ENCODE results near the gene AMBP. TPM values are rescaled to one million over a fixed set of nuclear protein-coding genes. Genes with fewer than 3 reads are reported as not detected.

The AMBP gene
- total RNA-seq, 1 donor from 2014 or later: 1.0 TPM

- intact Hi-C loops (cut with DNase I): no loop called here
- no peaks in the 10 kb centered on the region for H3K9me3 ChIP-seq
These were observed 9.6 kb upstream of the AMBP start for GRCh38 chr9:114087721-114088120.

GRCh38 chr9:114086607-114087006, 8.5 kb upstream of the AMBP start:
- H3K27me3 ChIP-seq (ENCODE audit: low read depth): no peaks in the 10 kb centered on the region
- intact Hi-C loops (cut with DNase I): no loop called here
- H3K27ac ChIP-seq: no peak overlapping the region
- TF ChIP-seq CTCF (IDR thresholded peaks at IDR 0.05): no peak
- H3K4me1 ChIP-seq: peaks cover 13% of the 10 kb centered on the region
- ATAC-seq (no peak), DNase-seq (no peak)
- H3K36me3 ChIP-seq: no peaks in the 10 kb centered on the region
- no peak overlapping the region for H3K4me3 ChIP-seq
- H3K9me3 ChIP-seq: no peaks in the 10 kb centered on the region

More at GRCh38 chr9:114087721-114088120, 9.6 kb upstream of the AMBP start:
- no peaks in the 10 kb centered on the region for H3K36me3 ChIP-seq
- H3K4me1 ChIP-seq: peaks cover 2% of the 10 kb centered on the region
- DNase-seq (no peak), ATAC-seq (no peak)
- no peak for TF ChIP-seq CTCF (IDR thresholded peaks at IDR 0.05)
- no peak overlapping the region for H3K27ac ChIP-seq
- H3K27me3 ChIP-seq (ENCODE audit: low read depth): peaks cover 4% of the 10 kb centered on the region
- no peak overlapping the region for H3K4me3 ChIP-seq

GRCh38 chr9:114086009-114086408, 7.9 kb upstream of the AMBP start:
- no peak for ATAC-seq
- peaks cover 17% of the 10 kb centered on the region for H3K4me1 ChIP-seq
- no peaks in the 10 kb centered on the region for H3K27me3 ChIP-seq (ENCODE audit: low read depth)
- no peak for TF ChIP-seq CTCF (IDR thresholded peaks at IDR 0.05)
- no peak overlapping the region for H3K4me3 ChIP-seq
- no peak for DNase-seq
- H3K9me3 ChIP-seq: no peaks in the 10 kb centered on the region
- H3K27ac ChIP-seq: no peak overlapping the region
- H3K36me3 ChIP-seq: no peaks in the 10 kb centered on the region
- intact Hi-C loops (cut with DNase I): no loop called here

- no peaks in the 10 kb centered on the region for H3K9me3 ChIP-seq
- no peaks in the 10 kb centered on the region for H3K27me3 ChIP-seq (ENCODE audit: low read depth)
- H3K36me3 ChIP-seq: no peaks in the 10 kb centered on the region
- TF ChIP-seq CTCF (IDR thresholded peaks at IDR 0.05): no peak
- intact Hi-C loops (cut with DNase I): no loop called here
- no peak for ATAC-seq
- H3K4me3 ChIP-seq: no peak overlapping the region
- no peak for DNase-seq
- H3K27ac ChIP-seq: no peak overlapping the region
- peaks cover 21% of the 10 kb centered on the region for H3K4me1 ChIP-seq
These were observed 7.3 kb upstream of the AMBP start for GRCh38 chr9:114085387-114085789.

DNA sequence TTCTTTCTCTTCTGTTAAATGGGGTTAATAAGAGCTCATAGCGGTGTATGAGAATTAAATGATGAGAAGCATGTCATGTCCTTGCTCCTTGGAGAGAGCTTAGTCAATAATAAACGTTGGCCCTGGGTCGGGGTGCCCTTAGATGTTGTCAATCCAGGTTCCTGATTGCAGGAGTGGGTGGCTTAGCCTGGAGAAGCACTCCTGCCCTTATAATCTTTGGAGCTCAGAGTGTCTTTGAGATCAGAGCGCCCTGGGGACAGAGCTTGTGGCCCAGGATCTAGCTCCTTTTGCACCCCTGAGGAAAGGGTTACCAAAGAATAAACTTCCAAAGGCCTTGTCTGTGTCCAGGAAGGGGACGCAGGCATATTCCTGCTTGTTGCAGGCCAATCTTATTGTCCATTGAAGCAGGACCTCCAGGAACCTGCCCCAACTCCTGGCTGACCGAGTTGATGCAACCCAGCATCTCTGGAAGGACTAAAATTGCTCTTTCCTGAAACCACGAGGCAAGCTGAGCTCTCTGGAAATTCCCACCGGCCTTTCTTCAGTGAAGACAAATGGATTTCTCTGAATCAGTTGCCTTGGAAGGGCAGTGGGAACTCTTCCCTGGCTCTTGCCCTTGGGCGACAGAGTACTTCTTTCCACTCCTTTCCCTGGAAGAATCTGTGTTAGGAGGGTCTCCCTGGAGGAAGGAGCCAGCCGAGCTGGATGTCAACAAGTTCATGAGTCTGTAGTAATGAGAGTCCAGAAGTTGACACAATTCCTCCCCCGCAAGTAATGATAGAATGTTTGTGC, 6.4 kb upstream of the AMBP start:
- ATAC-seq (no peak), DNase-seq (no peak)
- no peak overlapping the region for H3K27ac ChIP-seq
- H3K27me3 ChIP-seq (ENCODE audit: low read depth): no peaks in the 10 kb centered on the region
- TF ChIP-seq CTCF (IDR thresholded peaks at IDR 0.05): no peak
- peaks cover 22% of the 10 kb centered on the region for H3K4me1 ChIP-seq
- H3K36me3 ChIP-seq: no peaks in the 10 kb centered on the region
- H3K4me3 ChIP-seq: no peak overlapping the region
- intact Hi-C loops (cut with DNase I): no loop called here
- H3K9me3 ChIP-seq: no peaks in the 10 kb centered on the region
